Stimulated activated CD4-positive, alpha-beta T cell treated with anti-CD3 and anti-CD28 coated beads, Interleukin-1b, Interleukin-23, amount 100 ng/mL, for 4 hours (primary cell): ENCODE data around the gene APLP1.
"Not testable (repeated sequence)": the region's sequence is repeated elsewhere in the genome, so short reads cannot be mapped to it uniquely, and the experiment has no call there.

Source experiments
- DNase-seq, 2 donors: peaks; one replicate each; pipeline ENCODE4 v3.0.0-alpha.2; 2020; ENCODE audit warnings: low read depth in 2 of 2

The APLP1 gene

GRCh38 chr19:35868172-35868822 is at the start of gene APLP1:
Gene APLP1, plus strand, starts transcription at chr19:35868574. Its CDS starts 63 bp downstream, at chr19:35868637.
- DNase-seq, result peak; percentile 63 to 77

DNA sequence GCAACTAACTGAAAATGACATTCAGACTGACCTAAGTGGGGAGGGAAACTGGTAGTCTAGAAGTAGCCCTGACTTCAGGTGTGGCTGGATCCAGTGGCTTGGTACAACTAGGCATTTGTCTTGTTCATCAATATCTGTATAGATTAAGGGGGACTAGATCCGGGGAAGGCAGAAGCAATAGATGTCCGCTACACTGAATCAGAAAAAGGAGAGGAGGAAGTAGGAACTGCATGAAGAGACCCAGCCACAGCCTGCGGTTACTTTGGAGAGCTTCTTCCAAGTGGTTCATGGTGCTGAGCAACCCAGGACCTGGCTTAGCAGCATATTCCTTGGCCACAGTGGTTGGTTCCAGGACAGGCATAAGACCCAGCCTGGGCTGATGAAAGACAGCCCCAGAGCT is 45.8 kb upstream of the APLP1 start:
- no peak for DNase-seq

- DNase-seq, result no peak
Measured at GRCh38 chr19:35824150-35824549, 44.2 kb upstream of the APLP1 start.

DNA sequence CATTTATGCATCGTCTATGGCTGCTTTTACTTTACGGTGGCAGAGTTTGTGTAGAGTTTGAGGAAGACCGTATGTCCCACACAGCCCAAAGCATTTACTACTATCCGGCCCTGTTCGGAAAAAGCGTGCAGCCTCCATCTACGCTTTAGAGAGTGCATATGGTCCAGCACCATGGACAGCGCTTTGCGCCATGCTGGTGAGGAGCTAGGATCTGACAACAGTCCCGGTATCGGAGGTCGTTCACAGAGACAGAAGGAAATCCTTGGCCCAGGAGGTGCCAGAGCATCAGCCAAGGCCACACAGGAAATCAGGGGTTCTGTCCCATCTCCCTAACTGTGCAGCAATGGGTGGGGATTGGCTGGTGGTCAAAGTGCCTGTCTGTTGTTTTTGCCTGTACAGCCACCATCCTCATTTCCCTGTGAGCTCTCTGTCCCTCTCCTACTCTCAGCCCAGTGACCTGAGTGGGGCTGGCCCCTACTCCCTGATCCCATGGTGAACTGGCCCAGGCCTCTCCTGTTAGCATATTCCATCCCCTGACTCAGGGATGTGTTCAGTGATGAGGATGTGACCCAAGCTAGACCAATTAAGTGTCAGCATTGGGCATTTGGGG is 39.6 kb upstream of the APLP1 start:
- DNase-seq, result peak in 1 of 2 donors; percentile 43

DNA sequence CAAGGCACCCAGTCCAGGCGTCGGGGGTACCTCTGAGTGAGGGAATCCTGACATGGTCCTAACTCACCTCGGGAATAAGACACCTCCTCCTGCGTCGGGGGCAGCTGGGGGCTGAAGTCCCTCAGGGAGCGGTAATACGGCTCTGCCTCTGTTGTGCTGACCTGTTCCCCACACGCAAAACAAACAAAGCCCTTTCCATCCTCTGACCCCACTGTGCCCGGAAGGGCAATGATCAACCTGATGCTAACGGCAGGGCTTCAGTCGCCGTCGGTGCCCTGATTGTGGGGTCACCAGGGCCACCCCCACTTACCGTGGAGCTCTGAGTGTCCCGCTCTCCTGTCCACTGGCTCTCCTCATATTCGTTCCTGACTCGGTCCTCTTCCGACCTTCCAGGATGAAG is 37.4 kb upstream of the APLP1 start:
- DNase-seq, result no peak

DNA sequence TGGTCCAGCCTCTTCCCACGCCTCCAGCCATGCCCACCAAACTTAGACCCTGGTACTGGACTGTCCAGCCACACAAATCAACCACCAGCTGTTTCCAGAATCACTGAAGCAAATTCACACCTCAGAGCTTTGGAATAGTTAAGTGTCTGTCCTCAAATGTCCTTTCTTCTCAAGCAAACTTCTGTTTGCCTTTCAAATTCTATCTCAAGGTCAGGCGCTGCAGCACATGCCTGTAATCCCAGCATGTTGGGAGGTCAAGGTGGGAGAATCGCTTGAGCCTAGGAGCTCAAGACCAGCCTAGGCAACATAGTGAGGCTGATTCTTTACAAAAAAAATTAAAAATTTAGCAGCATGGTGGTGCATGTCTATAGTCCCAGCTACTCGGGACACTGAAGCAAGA is 36.3 kb upstream of the APLP1 start:
- no peak for DNase-seq

DNA sequence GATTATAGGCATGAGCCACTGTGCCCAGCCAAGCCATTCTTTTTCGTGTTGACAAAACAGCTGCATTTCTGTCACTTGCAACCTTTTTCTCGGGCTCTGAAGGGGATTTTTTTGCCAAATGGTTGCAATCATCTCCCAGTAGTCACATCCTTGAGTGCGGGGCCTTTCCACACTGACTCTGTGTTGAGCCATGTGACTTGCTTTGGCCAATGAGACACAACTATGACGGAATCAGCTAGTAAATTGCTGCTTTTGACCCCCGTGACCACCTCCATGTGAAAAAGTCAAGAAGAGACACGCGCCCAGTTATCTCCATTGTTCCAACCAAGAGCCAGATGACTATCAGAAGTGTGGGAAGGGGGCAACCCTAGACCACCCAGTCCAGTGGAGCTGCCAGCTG is 34.4 kb upstream of the APLP1 start:
- no peak for DNase-seq

GRCh38 chr19:35836096-35836495 is 32.3 kb upstream of the APLP1 start:
- not testable (repeated sequence) for DNase-seq

DNA sequence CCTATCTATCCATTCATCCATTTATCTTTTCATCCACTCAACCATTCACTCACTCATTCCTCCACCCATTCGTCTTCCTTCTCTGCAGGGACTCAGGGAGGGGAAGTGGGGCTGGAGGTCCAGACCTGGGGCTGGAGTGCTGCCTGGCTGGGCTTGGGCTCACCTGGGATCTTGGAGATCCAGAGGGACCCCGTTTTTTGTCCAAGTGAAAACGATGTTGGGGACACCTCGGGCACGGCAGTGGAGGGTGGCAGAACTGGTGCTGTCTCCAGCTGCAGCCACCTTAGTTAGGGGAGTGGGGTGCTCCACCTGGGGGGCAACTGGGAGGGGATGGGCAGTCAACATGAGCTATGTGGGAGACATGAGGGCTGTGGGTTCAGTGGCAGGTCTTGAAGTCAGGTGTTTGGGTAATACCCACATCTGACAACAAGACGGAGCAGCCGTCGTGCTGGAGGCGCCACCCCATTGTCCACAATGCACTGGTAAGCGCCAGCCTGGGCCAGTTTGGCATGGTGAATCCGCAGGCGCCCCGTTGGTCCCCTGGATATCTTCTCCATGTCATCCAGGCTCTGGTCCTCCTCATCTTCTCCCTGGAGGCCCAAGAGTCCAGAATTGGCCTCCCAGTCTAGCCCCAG is 26.3 kb upstream of the APLP1 start:
- DNase-seq, result no peak

GRCh38 chr19:35842666-35843272 is 25.6 kb upstream of the APLP1 start:
- DNase-seq, result no peak

GRCh38 chr19:35843676-35844481 is 24.5 kb upstream of the APLP1 start:
- DNase-seq, result no peak

GRCh38 chr19:35844482-35845214 is 23.7 kb upstream of the APLP1 start:
- DNase-seq, result no peak

DNA sequence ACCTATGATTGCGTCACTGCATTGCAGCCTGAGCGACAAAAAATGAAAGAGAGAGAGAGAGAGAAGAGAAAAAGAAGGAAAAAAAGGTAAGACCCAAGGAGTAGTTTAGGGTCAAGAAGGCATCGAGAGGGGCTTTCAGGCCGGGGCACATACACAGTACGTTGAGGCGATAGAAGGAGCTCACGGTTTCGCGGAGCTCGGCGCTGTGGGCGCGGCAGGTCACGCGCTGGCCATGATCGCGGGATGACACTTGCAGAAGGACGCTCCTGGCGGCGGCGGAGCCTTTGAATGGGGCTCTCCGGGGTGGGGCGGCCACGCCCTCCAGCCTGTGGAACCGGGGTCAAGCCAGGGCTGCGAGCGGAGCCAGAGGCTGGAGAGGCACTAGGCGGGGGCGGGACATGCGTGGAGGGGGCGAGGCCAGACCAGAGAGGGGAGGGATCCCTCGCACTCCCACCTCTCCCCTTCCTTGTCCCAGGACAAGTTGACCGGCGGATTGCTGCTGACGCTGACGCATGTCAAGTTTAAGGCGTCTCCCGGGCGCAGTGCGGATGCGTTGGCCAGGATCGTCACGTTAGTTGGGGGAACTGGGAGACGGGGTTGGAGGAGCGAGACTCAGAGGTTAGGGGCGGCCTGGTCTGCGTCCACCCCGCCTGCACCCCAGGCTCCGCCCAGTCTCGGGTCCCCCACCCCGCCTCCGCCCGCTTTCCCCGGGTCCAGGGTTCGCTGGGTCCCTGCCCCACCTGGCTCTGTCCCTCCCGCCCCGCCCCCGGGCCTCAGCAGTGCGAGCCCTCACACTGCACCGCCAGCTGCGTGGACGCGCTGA is 22.9 kb upstream of the APLP1 start:
- no peak for DNase-seq

DNA sequence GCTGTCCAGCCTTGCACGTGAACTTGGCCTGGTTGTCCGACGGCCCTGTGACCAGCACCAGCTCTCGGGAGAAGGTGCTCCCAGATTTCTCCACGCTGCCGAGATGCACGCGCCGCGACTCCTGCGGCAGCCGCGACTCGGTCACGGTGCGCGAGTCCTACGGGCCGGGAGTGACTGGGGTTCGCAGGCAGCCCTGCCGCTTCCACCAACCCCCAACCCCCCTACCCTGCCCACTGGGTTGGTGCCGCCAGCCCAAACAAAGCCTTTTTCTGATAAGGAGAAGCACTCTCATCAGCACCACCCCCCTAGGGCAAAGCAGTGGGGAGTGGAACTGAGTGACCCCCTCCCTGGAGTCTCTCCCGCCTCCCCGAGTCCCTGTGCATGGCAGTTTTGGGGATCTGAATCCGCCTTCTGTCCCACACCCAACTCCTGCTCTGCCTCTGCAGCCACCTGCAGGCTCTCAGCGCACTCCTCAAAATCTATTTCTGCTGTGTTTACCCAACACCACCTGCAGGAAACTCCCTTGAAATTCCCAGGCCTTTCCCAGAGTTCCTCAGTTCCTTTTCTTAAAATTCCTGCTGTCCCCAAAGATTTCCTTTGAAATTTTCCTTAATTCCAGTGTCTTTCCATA is 22.2 kb upstream of the APLP1 start:
- no peak for DNase-seq

- DNase-seq, result no peak
Measured at GRCh38 chr19:35847911-35848310, 20.5 kb upstream of the APLP1 start.

DNA sequence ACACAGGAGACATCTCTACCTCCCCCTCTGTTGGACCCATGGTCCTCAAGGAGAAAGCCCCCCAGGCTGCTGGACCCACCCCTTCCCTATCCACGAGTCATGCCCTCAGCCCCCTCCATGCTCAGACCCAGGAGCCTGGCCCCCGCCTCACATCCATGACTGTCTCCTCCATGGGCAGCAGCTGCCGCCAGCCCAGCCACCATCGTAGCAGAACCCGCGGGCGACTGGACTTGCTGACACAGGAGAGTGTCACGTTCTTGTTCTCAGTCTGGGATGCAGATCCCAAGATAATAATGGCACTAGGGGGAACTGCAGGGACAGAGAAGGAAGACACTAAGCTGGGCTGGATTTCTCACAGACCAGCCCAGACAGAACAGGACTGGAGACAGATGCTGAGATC is 19.9 kb upstream of the APLP1 start:
- DNase-seq, result no peak

GRCh38 chr19:35848919-35849505 is 19.4 kb upstream of the APLP1 start:
- DNase-seq, result no peak

- no peak for DNase-seq
Measured at GRCh38 chr19:35851213-35852028, 17.0 kb upstream of the APLP1 start.
